ENCODE results near the gene SMS.

GRCh38 chrX:21993265-21993664, 52.8 kb downstream of the SMS start:
- TF ChIP-seq POLR2A (IDR thresholded peaks at IDR 0.05), result no peak
- no peak for TF ChIP-seq CTCF (IDR thresholded peaks at IDR 0.05)

Data from uterus (tissue), 2 donors.